ENCODE results near the gene FUOM.

DNA sequence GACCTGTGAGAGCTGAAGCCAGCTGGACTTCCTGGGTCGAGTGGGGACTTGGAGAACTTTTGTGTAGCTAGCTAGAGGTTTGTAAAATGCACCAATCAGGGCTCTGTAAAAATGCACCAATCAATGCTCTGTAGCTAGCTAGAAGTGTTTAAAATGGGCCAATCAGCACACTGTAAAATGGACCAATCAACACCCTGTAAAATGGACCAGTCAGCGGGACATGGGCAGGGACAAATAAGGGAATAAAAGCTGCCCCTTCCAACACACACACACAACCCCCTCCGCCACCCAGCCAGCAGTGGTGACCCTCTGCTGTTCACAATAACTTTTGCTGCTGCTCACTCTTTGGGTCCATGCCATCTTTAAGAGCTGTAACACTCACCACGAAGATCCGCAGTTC is 42.0 kb downstream of the FUOM start:
- TF ChIP-seq RAD21 (IDR thresholded peaks at IDR 0.05; ENCODE audit: low read length) (no peak), POLR2A (IDR thresholded peaks at IDR 0.05; ENCODE audit: low read depth, low read length) (no peak), ELK1 (IDR thresholded peaks at IDR 0.05; ENCODE audit: borderline replicate concordance, low read depth, low read length) (no peak), RCOR1 (IDR thresholded peaks at IDR 0.05; ENCODE audit: insufficient replicate concordance, low read length) (no peak), CEBPB (IDR thresholded peaks at IDR 0.05; ENCODE audit: low read depth, low read length) (no peak), MXI1 (IDR thresholded peaks at IDR 0.05; ENCODE audit: borderline replicate concordance, low read depth, low read length) (no peak), SMC3 (IDR thresholded peaks at IDR 0.05; ENCODE audit: low read depth, low read length) (no peak), MAFK (IDR thresholded peaks at IDR 0.05; ENCODE audit: low read depth, low read length) (no peak)
- TF ChIP-seq, protein P1, sequence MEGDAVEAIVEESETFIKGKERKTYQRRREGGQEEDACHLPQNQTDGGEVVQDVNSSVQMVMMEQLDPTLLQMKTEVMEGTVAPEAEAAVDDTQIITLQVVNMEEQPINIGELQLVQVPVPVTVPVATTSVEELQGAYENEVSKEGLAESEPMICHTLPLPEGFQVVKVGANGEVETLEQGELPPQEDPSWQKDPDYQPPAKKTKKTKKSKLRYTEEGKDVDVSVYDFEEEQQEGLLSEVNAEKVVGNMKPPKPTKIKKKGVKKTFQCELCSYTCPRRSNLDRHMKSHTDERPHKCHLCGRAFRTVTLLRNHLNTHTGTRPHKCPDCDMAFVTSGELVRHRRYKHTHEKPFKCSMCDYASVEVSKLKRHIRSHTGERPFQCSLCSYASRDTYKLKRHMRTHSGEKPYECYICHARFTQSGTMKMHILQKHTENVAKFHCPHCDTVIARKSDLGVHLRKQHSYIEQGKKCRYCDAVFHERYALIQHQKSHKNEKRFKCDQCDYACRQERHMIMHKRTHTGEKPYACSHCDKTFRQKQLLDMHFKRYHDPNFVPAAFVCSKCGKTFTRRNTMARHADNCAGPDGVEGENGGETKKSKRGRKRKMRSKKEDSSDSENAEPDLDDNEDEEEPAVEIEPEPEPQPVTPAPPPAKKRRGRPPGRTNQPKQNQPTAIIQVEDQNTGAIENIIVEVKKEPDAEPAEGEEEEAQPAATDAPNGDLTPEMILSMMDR (conservative IDR thresholded peaks at IDR 0.05; ENCODE audit: low read depth, low read length): no peak
